Liver (tissue), 3 donors: Measurements from ENCODE around the gene TIAM1.

Experiments used
- CTCF ChIP-seq: fragments of 150-350 bp; IDR thresholded peaks from 2 replicates; pipeline ENCODE4 v1.5.1; 2017; ENCODE audit warnings: improper control_type of control experiment, low read depth, low read length; ENCODE audit not compliant: missing input control
- GABPA ChIP-seq, 2 donors: IDR thresholded peaks in 1 of 2; conservative IDR thresholded peaks in 1 of 2; 2 replicates each; pipeline ENCODE4 v1.6.1; 2016; ENCODE audit warnings: antibody characterized with exemption in 2 of 2, mild to moderate bottlenecking in 1 of 2, moderate library complexity in 1 of 2
- JUND ChIP-seq, 2 donors: IDR thresholded peaks; 2 replicates each; pipeline ENCODE4 v1.6.1; 2016; ENCODE audit warnings: antibody characterized with exemption in 2 of 2
- RAD21 ChIP-seq, 2 donors: IDR thresholded peaks; 2 replicates each; pipeline ENCODE4 v1.6.1; 2016; ENCODE audit warnings: antibody characterized with exemption in 2 of 2, mild to moderate bottlenecking in 2 of 2
- SP1 ChIP-seq: IDR thresholded peaks from 2 replicates; pipeline ENCODE4 v1.6.1; 2018; ENCODE audit warnings: antibody characterized with exemption, mild to moderate bottlenecking
- TAF1 ChIP-seq: conservative IDR thresholded peaks from 2 replicates; pipeline ENCODE4 v1.6.1; 2016; ENCODE audit warnings: antibody characterized with exemption, mild to moderate bottlenecking
- YY1 ChIP-seq: IDR thresholded peaks from 2 replicates; pipeline ENCODE4 v1.6.1; 2016; ENCODE audit warnings: antibody characterized with exemption, mild to moderate bottlenecking
- donor health status: healthy.
- donor health status: healthy.

- TF ChIP-seq CTCF (no peak), SP1 (no peak), JUND (IDR thresholded peaks at IDR 0.05) (no peak), RAD21 (IDR thresholded peaks at IDR 0.05) (no peak), YY1 (no peak), GABPA (IDR thresholded peaks at IDR 0.05 in 1 of 2, conservative IDR thresholded peaks at IDR 0.05 in 1 of 2) (no peak), TAF1 (no peak)
Observed at GRCh38 chr21:31265366-31266013, 78.6 kb downstream of the TIAM1 start.
